Smooth muscle cell (in vitro differentiated cells): ENCODE results near the gene PPM1H. TPM values are rescaled to one million over a fixed set of nuclear protein-coding genes. Genes with fewer than 3 reads are reported as not detected.

Experiments
- DNase-seq: peaks from one replicate; lab custom pipeline; 2025; ENCODE audit not compliant: unreplicated experiment; lab: John Stamatoyannopoulos, UW
- H2AFZ ChIP-seq: fragments of 200-600 bp; sonication (generic); 2 replicates; pipeline ENCODE4 v1.6.0; 2016; ENCODE audit warnings: antibody characterized with exemption, low read depth, mild to moderate bottlenecking
- H3F3A ChIP-seq: fragments of 200-600 bp; sonication (generic); 2 replicates; pipeline ENCODE4 v1.6.0; 2017; ENCODE audit warnings: antibody characterized with exemption, low read depth
- H3K27ac ChIP-seq: fragments of 200-600 bp; sonication (generic); 2 replicates; pipeline ENCODE4 v1.5.1; 2016; ENCODE audit warnings: low read depth, mild to moderate bottlenecking
- H3K27me3 ChIP-seq: fragments of 200-600 bp; sonication (generic); 2 replicates; pipeline ENCODE4 v1.6.1; 2016; ENCODE audit warnings: low read depth, mild to moderate bottlenecking
- H3K36me3 ChIP-seq: fragments of 200-600 bp; sonication (generic); 2 replicates; pipeline ENCODE4 v1.5.1; 2016; ENCODE audit warnings: low read depth
- H3K4me1 ChIP-seq: fragments of 200-600 bp; sonication (generic); 2 replicates; pipeline ENCODE4 v1.5.1; 2016; ENCODE audit warnings: low read depth
- H3K4me2 ChIP-seq: fragments of 200-600 bp; sonication (generic); 2 replicates; pipeline ENCODE4 v1.6.0; 2016; ENCODE audit warnings: mild to moderate bottlenecking
- H3K4me3 ChIP-seq: fragments of 200-600 bp; sonication (generic); 2 replicates; pipeline ENCODE4 v1.5.1; 2016; ENCODE audit warnings: mild to moderate bottlenecking
- H3K79me2 ChIP-seq: fragments of 200-600 bp; sonication (generic); 2 replicates; pipeline ENCODE4 v1.6.0; 2016; ENCODE audit warnings: low read depth, mild to moderate bottlenecking
- H3K9ac ChIP-seq: fragments of 200-600 bp; sonication (generic); 2 replicates; pipeline ENCODE4 v1.6.0; 2016; ENCODE audit warnings: low read depth
- H3K9me3 ChIP-seq: fragments of 200-600 bp; sonication (generic); replicated peaks from 2 replicates; pipeline ENCODE4 v1.5.1; 2016; ENCODE audit warnings: low read depth
- H4K20me1 ChIP-seq: fragments of 200-600 bp; sonication (generic); 2 replicates; pipeline ENCODE4 v1.6.0; 2016; ENCODE audit warnings: low read depth
- WGBS: methylation state at CpG from one replicate; pipeline ENCODE4 v1.1.7; 2016; ENCODE audit warnings: low lambda C conversion rate; 5-methylcytosine and 5-hydroxymethylcytosine counted together
- polyA plus RNA-seq: library from polyadenylated mRNA; unstranded; fragments of >200 nt; fragmentation: Nextera tagmentation; extraction: Ambion mirVana; gene quantifications from 2 replicates; pipeline ENCODE4 v1.2.1, GENCODE V29; 2016
- total RNA-seq: library from RNA; depleted of rRNA; stranded (reverse); fragments of >200 nt; gene quantifications from 2 replicates; pipeline ENCODE4 v1.2.3, GENCODE V29; 2014
- TF ChIP-seq, protein P1 (sequence below): fragments of 200-600 bp; sonication (generic); IDR thresholded peaks from 2 replicates; pipeline ENCODE4 v1.5.1; 2017; ENCODE audit warnings: borderline replicate concordance, mild to moderate bottlenecking, antibody characterized with exemption; ENCODE audit not compliant: insufficient read depth, poor library complexity, severe bottlenecking

PPM1H gene
- total and polyA plus RNA-seq, 2 experiments from 2014 or later, result 0.56 to 3.6 TPM

DNA sequence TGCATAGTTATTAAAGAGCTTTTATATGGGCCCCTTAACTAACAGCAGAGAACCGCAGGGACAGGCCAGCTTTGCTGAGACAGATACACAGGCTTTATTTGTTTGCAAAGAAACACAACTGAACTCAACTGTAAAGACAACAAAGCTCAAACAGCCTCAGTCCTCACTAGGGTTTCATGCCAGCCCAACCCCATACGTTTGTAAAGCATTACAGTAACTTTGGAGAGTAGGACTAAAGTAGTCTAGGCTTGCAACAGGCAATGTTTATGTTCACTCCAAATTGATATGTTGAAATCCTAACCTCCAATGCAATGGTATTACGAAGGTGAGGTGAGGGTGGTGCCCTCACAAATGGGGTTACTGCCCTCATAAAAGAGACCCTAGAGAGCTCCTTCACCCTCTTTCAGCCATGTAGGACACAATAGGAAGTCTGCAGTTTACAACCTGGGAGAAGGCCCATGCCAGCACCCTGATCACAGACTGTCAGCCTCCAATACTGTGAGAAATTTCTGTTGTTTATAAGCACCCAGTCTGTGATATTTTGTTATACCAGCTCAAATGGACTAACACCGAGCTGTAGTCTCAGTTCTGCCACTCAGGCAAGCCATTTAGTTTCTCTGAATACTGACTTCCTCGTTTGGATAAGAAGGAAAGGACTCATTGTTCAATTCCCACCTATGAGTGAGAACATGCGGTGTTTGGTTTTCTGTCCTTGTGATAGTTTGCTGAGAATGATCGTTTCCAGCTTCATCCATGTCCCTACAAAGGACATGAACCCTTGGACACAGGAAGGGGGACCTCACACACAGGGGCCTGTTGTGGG lies 35.2 kb downstream of the PPM1H start:
- Histone ChIP-seq H3K27me3 (no peaks in the 10 kb centered on the region), H3K27ac (peak overlapping the region; percentile 9), H3K9me3 (no peaks in the 10 kb centered on the region), H3K4me2 (peak overlapping the region; percentile 19), H4K20me1 (no peaks in the 10 kb centered on the region), H2AFZ (peak overlapping the region; percentile 44), H3F3A (peaks cover 7% of the 10 kb centered on the region), H3K4me1 (no peaks in the 10 kb centered on the region), H3K36me3 (no peaks in the 10 kb centered on the region), H3K9ac (no peak overlapping the region), H3K4me3 (no peak overlapping the region), H3K79me2 (no peaks in the 10 kb centered on the region)
- TF ChIP-seq, protein P1, sequence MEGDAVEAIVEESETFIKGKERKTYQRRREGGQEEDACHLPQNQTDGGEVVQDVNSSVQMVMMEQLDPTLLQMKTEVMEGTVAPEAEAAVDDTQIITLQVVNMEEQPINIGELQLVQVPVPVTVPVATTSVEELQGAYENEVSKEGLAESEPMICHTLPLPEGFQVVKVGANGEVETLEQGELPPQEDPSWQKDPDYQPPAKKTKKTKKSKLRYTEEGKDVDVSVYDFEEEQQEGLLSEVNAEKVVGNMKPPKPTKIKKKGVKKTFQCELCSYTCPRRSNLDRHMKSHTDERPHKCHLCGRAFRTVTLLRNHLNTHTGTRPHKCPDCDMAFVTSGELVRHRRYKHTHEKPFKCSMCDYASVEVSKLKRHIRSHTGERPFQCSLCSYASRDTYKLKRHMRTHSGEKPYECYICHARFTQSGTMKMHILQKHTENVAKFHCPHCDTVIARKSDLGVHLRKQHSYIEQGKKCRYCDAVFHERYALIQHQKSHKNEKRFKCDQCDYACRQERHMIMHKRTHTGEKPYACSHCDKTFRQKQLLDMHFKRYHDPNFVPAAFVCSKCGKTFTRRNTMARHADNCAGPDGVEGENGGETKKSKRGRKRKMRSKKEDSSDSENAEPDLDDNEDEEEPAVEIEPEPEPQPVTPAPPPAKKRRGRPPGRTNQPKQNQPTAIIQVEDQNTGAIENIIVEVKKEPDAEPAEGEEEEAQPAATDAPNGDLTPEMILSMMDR, result no peak
- DNase-seq, result no peak
- 69% methylated on average over 7 of the region's 7 CpGs for WGBS

DNA sequence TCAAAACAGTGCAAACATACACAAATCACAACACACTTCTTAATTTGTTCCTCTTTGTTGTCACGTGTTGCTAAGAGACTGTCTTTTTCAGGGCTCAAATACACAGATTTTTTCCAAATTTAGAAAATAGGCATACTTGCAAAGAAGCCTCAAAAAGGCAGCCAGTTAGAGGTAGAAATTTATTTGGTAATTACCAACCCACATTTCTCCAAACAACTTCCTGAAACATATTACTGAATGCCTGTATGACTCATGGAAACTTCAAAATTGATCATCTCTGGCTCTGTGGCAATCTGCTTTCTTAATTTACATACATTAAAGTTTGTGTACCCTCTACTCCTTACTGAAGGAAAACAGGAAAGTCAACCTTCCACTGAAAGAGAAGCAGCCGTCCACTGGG lies 36.4 kb downstream of the PPM1H start:
- Histone ChIP-seq H3K9me3 (no peaks in the 10 kb centered on the region), H3K27me3 (no peaks in the 10 kb centered on the region), H4K20me1 (no peaks in the 10 kb centered on the region), H3K4me3 (no peak overlapping the region), H3K4me2 (no peak overlapping the region), H3K27ac (no peak overlapping the region), H3K79me2 (no peaks in the 10 kb centered on the region), H3K4me1 (no peaks in the 10 kb centered on the region), H2AFZ (no peak overlapping the region), H3K36me3 (no peaks in the 10 kb centered on the region), H3F3A (peaks cover 7% of the 10 kb centered on the region), H3K9ac (no peak overlapping the region)
- 85% methylated on average over 2 of the region's 2 CpGs for WGBS
- TF ChIP-seq, protein P1, result no peak
- no peak for DNase-seq

GRCh38 chr12:62895351-62895877 lies 39.5 kb downstream of the PPM1H start:
- H3K4me1 ChIP-seq, result no peaks in the 10 kb centered on the region
- no peaks in the 10 kb centered on the region for H3K9me3 ChIP-seq
- no peak overlapping the region for H2AFZ ChIP-seq
- no peaks in the 10 kb centered on the region for H3K36me3 ChIP-seq
- H3K4me2 ChIP-seq, result no peak overlapping the region
- DNase-seq, result no peak
- peaks cover 7% of the 10 kb centered on the region for H3F3A ChIP-seq
- no peak overlapping the region for H3K9ac ChIP-seq
- no peaks in the 10 kb centered on the region for H4K20me1 ChIP-seq
- no peak overlapping the region for H3K4me3 ChIP-seq
- no peaks in the 10 kb centered on the region for H3K79me2 ChIP-seq
- 59% methylated on average over 2 of the region's 2 CpGs for whole genome bisulfite sequencing
- no peak overlapping the region for H3K27ac ChIP-seq
- TF ChIP-seq, protein P1, result no peak
- no peaks in the 10 kb centered on the region for H3K27me3 ChIP-seq

DNA sequence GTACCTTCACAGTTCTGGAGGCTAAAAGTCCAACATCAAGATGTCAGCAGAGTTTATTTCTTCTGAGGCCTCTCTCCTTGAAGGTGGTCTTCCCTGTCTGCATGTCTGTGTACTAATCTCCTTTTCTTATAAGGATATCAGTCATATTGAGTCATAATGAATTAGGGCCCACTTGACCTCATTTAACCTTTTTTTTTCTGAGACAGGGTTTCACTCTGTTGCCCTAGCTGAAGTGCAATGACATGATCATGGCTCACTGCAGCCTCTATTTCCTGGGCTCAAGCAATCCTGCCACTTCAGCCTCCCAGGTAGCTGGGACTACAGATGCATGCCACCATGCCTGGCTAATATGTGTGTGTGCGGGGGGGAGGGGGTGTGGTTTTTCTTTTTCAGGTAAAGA lies 41.7 kb downstream of the PPM1H start:
- Histone ChIP-seq H3K9ac (no peak overlapping the region), H4K20me1 (no peaks in the 10 kb centered on the region), H3K4me3 (no peak overlapping the region), H3K27ac (no peak overlapping the region), H3K36me3 (no peaks in the 10 kb centered on the region), H3K4me2 (no peak overlapping the region), H3K79me2 (no peaks in the 10 kb centered on the region), H2AFZ (no peak overlapping the region), H3K9me3 (no peaks in the 10 kb centered on the region), H3F3A (no peaks in the 10 kb centered on the region), H3K4me1 (no peaks in the 10 kb centered on the region), H3K27me3 (no peaks in the 10 kb centered on the region)
- TF ChIP-seq, protein P1, result no peak
- 100% methylated on average over 1 of the region's 1 CpG for WGBS
- no peak for DNase-seq
